Kidney tubule cell (primary cell): Measurements from ENCODE around the gene CRADD.

Experiments used
- DNase-seq: peaks from one replicate; pipeline ENCODE4 v3.0.0-alpha.2; 2018; ENCODE audit warnings: low spot score

Gene CRADD

DNA sequence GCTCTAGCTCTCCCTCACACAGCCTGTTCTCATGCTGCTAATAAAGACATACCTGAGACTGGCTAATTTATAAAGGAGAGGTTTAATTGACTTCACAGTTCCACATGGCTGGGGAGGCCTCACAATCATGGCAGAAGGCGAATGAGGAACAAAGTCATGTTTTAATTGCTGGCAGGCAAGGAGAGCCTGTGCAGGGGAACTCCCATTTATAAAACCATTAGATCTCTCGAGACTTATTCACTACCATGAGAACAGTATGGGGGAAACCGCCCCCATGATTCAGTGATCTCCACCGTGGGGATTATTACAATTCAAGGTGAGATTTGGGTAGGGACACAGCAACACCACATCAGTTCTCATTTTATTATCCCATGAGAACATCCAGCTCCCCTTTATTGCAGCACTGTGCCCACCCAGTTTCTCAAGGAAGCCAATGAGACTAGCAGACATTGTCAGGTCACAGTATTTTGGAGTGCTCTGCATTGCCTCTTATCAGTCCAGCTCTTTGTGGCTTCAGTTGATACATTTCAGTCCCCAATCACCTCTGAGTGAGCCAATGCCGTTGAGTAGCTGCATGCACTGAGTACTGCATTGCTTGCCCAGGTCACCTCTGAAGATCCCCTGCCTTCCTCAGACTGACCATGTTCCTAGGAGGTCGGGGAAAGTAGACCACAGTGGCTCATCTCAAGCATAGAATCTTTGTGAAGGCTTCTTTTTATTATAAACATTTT is 131.2 kb downstream of the CRADD start:
- no peak for DNase-seq

DNA sequence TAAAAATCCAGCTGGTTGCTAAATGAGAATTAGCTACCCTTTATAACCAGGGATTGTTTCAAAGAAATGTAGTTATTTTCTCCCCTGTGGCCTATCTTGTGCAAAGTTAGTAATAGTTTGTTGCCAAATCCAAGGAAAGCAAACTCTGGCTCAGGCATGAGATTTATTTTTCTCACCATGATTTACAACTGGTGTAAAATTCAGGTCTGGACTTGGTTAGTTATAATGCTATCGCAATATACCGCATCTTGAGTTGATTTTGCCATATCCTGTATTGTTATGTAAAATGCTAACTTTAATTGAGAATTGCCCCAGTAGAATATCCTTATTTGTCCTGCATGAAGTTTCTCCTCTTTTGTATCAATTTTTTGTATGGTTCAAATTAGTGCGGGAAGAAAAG is 135.5 kb downstream of the CRADD start:
- no peak for DNase-seq

GRCh38 chr12:93813186-93813585 is 136.0 kb downstream of the CRADD start:
- DNase-seq, result no peak

DNA sequence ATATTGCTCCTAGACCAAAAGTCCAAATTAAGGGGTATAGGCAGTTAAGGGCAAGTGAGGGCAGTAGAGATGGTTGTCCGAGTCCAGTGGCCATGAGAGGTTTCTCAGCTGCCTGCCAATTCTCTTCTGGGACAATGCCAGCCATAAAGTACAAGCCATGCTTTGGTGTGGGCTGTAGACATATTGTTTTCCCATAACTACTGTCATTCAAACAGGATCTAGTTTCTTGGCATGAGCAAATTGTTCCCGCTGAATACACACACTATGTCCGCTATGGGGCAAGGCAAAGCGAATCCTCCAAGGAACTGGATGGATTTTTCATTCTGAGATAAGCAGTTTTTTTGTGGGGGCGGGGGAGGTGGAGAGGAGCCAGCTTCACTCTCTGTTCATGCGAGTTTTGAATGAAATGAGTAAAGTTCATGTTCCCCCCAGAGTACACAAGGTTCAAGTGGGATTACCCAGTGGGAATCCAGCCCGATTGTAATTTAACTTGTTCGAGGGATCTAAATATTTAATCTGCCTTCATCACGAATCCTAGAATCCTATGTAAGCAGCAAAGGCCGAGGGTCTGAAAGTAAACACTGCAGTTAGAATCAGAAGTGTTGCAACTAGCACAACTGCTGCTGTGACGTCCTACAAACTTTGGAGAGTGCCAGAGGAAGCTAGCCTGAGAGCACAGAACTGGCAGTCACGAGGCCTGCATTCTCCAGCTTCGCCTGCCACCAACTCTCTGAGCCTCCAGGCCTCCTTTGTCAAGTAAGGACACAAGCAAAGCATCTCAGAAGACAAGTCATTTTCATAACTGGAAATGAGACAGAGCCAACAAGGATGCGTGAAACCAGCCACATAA is 137.0 kb downstream of the CRADD start:
- DNase-seq, result no peak

DNA sequence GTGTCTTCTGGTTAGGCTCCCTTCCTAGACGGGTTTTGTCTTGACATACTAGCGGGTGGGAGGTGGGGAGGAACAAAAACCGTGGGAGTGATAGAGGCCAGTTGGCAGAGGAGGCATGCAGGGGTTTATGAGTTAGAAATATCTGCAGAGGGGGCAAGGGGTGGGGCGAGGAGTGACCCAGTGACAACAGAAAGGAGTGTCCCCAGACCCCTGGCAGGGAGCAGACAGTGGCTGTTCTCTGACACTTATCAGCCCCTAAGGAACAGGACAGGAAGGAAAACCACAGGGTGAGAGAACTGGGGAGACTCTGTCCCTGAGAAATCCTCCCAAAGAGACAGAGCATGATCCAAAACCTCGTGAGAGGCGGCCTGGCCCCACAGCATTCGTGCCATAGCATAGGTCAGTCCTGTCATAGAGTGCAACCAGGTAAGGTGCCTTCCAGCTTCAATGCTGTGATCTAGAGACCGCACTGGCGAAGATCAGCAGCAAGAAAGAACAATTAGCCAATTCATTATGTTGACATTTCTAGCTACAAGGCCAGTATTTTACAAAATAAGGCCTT is 141.4 kb downstream of the CRADD start:
- no peak for DNase-seq

DNA sequence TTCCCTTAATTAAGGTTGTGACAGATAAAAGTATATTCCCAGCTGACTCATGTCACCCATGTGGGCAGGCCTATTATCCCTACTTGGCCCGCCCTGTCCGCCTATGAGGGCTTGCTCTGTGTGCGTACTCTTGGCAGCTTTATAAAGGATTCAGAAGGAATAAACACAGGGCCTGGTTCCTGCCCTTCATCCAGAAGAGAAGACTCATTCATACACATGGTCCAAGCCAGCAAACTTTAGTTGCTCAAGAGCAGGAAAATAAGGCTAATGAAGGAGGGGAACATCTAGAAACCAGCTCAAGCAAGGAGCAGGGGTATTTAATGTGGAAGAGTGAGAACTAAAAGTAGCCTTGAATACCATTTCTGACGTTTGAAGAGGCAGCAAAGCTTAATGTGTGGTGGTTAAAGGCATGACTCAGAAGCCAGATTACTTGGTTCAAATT is 141.9 kb downstream of the CRADD start:
- no peak for DNase-seq

DNA sequence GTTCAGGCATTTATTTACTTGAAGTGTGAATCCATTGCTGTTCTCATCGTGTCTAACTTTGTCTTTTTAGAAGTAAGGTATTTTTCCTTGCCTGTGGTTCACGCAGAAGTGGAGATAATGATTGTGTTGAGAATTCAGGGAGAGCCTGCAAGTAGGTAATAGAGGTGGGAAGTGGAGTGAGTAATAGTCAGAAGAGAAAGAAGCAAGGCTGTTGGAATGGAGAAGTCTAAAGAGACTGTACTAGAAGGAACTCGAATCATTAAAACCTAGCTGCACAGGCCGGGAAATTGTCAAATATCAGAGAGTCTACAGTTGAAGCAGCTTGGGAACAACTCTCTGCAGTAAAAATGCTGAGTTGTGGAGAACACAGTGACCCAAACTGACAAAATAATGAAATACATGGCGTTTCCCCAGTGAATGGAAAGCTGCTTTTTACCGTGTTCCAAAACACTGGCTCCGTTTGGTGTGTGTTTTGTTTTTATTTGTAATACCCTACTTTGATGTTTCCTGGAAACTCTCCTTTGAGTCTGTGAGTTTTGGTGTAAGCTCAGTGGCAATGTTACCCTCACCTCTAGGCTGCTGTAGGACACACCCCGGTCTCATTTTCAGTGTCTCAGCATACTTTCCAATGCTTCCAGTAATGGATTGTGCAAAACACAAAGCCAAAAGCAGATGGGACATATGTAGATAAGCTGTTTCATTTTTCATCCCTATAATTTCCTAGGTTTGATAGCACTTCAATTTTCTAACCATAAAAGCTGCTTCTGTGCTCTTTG is 146.6 kb downstream of the CRADD start:
- peak; percentile 47 for DNase-seq

GRCh38 chr12:93824514-93825500 is 147.6 kb downstream of the CRADD start:
- peak; percentile 33 for DNase-seq

DNA sequence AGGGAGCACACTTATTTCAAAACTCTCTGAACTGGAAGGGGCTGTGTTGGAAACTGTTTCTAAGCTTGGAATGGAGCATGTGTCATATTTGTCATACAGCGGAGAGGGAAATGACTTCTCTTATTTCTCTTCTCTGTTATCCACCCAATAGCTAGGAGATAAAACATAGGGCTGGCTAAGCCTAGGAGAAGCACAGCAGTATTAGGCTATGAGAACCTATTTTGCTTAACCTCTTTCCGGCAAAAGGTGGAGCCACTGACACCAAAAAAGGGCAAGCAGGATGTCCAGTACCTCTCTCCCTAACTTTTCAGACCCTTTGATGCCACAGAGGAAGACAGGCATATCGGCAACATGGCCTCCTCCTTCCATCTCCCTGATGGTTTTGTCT is 148.3 kb downstream of the CRADD start:
- no peak for DNase-seq

- DNase-seq, result no peak
Observed at GRCh38 chr12:93825931-93826555, 148.9 kb downstream of the CRADD start.

DNA sequence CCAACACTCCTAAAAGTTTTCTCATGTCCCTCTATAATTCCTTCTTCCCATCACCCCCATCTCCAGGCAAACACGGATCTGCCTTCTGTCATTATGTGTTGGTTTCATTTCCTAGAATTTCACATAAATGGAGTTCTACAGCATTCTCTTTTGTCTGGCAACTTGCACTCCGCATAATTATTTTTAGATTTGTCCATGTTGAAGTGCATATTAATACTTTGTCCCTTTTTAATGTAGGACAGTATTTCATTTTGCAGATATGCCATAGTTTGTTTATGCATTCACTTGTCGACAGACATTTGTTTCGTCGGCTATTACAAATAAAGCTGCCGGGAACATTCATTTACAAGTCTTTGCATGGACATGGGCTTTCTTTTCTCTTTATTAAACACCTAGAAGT is 150.0 kb downstream of the CRADD start:
- no peak for DNase-seq

GRCh38 chr12:93827669-93828068 is 150.5 kb downstream of the CRADD start:
- no peak for DNase-seq

DNA sequence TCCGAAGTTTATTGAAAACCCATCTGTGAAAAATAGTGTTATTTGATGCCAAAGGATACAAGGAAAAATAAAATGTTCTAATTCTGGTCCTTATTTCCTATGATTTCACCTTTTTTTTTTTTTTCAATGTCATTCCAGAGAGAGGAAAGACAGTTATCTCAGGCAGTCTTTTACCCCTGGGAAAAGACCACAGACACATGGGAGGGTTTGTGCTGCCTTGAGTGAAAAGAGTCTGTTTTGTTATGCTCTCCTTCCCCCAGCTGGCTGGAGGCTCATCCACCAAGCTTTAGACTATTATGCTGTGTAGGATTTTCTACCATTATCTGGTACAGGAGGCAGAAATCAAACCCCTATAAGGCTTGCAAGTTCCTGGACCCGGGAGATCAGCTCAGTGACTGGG is 151.8 kb downstream of the CRADD start:
- no peak for DNase-seq

GRCh38 chr12:93831374-93831773 is 154.2 kb downstream of the CRADD start:
- DNase-seq, result no peak

- no peak for DNase-seq
Observed at GRCh38 chr12:93832131-93832530, 155.0 kb downstream of the CRADD start.

- no peak for DNase-seq
Observed at GRCh38 chr12:93833946-93834345, 156.8 kb downstream of the CRADD start.

DNA sequence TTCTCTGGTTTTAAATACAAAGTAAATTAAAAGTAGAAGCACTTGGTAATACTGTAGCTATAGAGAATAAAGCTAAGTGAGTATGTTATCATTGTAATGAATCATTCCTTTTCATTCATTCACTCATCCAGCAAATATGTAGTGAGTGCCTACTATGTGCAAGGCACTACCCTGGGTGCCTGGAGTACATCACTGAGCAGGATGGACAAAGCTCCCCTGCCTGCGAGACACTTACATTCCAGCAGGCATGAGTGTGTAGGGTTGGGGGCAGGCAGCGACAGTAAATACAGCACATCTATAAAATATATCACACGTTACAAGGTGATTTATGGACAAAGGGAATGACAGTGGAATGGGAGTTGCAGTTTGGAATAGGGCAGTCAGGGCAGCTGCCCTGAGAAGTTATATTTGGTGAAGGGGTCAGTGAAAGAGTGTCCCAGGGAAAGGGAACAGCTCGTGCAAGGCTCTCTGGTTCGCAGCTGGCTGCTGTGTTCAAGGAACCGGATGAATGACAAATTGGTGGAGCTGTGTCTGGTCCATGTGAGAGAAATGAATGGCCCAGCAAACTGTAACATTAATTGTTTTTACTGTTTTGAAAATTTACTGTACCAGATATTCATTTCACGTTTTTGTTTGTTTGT is 159.6 kb downstream of the CRADD start:
- DNase-seq, result no peak

DNA sequence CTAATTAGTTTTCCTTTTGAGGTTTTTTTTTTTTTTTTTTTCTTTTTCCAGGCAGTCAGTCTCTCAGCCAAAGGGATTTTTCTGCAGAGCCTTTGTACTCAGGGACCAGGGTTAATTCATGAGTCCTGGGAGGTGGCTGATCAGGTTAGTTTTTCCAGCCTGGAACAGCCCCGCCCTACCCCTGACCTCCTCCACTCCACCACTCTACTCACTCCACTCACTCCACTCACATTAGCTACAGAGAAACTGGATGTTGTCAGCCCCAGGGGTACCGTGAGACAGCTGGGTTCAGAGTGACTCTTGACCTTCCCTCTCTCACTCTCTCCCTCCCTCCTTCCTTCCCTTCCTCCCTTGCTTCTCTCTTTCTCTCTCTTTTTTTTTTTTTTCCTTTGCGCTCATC is 161.0 kb downstream of the CRADD start:
- DNase-seq, result no peak

- no peak for DNase-seq
Observed at GRCh38 chr12:93839064-93839463, 161.9 kb downstream of the CRADD start.

- DNase-seq, result no peak
Observed at GRCh38 chr12:93841671-93842070, 164.5 kb downstream of the CRADD start.
